ENCODE measurements around the gene ZFR2.

DNA sequence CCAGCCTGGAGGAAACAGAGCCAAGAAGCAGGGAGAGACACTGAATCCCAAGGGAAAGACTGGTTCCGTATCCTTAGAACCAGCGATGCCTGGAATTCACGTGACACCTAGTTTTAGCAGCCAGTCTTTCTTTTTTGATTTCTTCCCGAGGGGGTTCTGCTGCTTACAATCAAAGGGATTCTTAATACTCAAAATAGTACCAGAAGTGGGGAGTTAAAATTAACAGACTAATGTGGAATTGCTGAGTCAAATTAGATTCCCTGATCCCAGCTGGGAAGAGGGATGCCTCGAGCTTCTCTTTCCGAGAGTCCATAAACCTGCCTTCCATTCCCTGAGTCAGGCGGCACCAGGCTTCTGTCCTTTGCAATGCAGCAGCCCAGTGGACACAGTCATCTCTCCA lies 77.9 kb downstream of the ZFR2 start:
- TF ChIP-seq POLR2A (IDR thresholded peaks at IDR 0.05): no peak
- TF ChIP-seq, protein P1, sequence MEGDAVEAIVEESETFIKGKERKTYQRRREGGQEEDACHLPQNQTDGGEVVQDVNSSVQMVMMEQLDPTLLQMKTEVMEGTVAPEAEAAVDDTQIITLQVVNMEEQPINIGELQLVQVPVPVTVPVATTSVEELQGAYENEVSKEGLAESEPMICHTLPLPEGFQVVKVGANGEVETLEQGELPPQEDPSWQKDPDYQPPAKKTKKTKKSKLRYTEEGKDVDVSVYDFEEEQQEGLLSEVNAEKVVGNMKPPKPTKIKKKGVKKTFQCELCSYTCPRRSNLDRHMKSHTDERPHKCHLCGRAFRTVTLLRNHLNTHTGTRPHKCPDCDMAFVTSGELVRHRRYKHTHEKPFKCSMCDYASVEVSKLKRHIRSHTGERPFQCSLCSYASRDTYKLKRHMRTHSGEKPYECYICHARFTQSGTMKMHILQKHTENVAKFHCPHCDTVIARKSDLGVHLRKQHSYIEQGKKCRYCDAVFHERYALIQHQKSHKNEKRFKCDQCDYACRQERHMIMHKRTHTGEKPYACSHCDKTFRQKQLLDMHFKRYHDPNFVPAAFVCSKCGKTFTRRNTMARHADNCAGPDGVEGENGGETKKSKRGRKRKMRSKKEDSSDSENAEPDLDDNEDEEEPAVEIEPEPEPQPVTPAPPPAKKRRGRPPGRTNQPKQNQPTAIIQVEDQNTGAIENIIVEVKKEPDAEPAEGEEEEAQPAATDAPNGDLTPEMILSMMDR (IDR thresholded peaks at IDR 0.05 in 4 of 5, conservative IDR thresholded peaks at IDR 0.05 in 1 of 5): no peak
